M059J (cell line): ENCODE data around the gene NR6A1. TPM values are rescaled to one million over a fixed set of nuclear protein-coding genes. Genes with fewer than 3 reads are reported as not detected.

Experiments
- DNase-seq: peaks from one replicate; pipeline ENCODE4 v3.0.0-alpha.2; 2012; ENCODE audit warnings: low read depth
- total RNA-seq: library from RNA; depleted of rRNA; stranded (reverse); fragments of >200 nt; shearing (Covaris generic); gene quantifications from 2 replicates; pipeline ENCODE4 v1.2.3, GENCODE V29; 2014

Gene NR6A1
- total RNA-seq, 1 experiment from 2014 or later, result 1.4 TPM

- DNase-seq, result peak; percentile 87
Measured at GRCh38 chr9:124617477-124618141, 153.5 kb downstream of the NR6A1 start.

GRCh38 chr9:124616961-124617360 is 154.2 kb downstream of the NR6A1 start:
- no peak for DNase-seq

- DNase-seq, result peak; percentile 88
Measured at GRCh38 chr9:124615840-124616239, 155.3 kb downstream of the NR6A1 start.

- no peak for DNase-seq
Measured at GRCh38 chr9:124615100-124615742, 155.9 kb downstream of the NR6A1 start.

- no peak for DNase-seq
Measured at GRCh38 chr9:124613849-124614248, 157.3 kb downstream of the NR6A1 start.

GRCh38 chr9:124611106-124611505 is 160.0 kb downstream of the NR6A1 start:
- DNase-seq, result no peak

- no peak for DNase-seq
Measured at GRCh38 chr9:124606027-124606426, 165.1 kb downstream of the NR6A1 start.

DNA sequence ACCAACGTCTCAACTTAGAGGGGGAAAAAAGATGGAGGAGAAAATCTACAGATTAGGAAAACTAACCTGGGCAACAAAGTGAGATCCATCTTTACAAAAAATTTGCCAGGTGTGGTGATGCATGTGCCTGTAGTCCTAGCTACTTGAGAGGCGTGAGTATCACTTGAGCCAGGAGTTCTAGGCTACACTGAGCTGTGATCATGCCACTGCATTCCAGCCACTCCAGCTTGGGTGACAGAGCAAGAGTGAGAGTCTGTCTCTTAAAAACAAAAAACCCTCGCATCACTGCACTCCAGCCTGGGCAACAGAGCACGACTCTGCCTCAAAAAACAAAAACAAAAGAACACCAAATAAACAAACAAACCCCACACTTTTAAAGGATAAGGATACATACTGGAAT is 165.9 kb downstream of the NR6A1 start:
- no peak for DNase-seq

- no peak for DNase-seq
Measured at GRCh38 chr9:124602632-124603031, 168.5 kb downstream of the NR6A1 start.

GRCh38 chr9:124602204-124602603 is 168.9 kb downstream of the NR6A1 start:
- DNase-seq, result peak; percentile 51

GRCh38 chr9:124600407-124600806 is 170.7 kb downstream of the NR6A1 start:
- DNase-seq, result no peak

- DNase-seq, result no peak
Measured at GRCh38 chr9:124599121-124599795, 171.9 kb downstream of the NR6A1 start.

GRCh38 chr9:124598048-124598447 is 173.1 kb downstream of the NR6A1 start:
- no peak for DNase-seq

GRCh38 chr9:124596172-124596839 is 174.8 kb downstream of the NR6A1 start:
- DNase-seq, result no peak

GRCh38 chr9:124595743-124596142 is 175.4 kb downstream of the NR6A1 start:
- DNase-seq, result no peak

- DNase-seq, result no peak
Measured at GRCh38 chr9:124594673-124595072, 176.4 kb downstream of the NR6A1 start.

GRCh38 chr9:124594225-124594624 is 176.9 kb downstream of the NR6A1 start:
- DNase-seq, result no peak

- DNase-seq, result no peak
Measured at GRCh38 chr9:124593651-124594058, 177.5 kb downstream of the NR6A1 start.

DNA sequence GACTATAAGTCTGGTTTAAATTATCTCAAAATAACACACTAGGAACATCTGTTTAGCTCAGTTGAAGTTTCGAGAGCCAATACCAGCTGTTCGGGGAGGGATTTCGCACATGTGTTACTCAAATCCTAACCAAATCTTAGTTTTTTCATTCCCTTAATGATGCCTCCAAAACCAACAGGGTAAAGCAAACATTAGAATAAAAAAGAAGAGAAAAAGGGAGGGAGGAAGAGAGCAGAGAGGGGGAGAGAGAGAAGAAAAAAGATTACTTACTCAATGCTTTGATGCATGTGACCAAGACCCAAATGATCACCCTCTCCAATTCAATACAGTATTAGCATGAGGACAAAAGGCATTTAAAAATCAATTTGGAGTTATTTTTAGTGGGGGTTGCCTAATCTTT is 177.9 kb downstream of the NR6A1 start:
- no peak for DNase-seq

DNA sequence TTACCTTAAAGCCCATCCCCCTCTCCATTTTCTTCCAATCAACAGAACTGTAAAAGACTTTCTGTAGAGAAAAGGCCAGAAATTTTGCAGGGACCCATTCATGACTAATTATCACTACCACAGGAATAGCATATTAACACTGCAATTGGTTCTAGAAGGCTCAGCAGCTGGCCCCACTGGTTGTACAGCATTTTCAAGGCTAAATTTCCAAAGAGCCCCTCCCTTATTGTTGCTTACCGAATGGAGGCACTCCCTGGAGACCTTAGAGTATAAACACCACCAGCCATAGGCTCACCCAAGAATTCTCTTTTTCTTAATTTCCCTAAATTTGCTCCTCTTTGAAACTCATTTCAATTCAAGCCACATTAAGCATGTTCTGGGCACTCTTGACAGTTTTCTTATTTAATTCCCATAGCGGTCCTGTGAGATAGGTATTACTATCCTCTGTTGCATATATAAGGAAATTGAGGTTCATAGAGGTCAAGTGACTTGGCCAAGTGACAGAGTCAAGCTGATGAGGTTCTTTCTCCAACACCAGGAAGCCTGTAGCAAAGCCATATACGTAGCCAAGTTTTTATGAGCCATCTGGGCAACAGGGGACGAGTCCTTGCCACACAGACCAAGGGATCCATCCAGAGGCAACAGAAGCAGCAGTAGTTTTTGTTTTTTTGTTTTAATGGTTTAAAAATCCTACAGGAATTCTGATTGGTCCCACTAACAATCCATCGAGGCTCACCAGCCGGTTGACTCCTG is 180.0 kb downstream of the NR6A1 start:
- DNase-seq, result no peak

GRCh38 chr9:124584631-124585030 is 186.5 kb downstream of the NR6A1 start:
- no peak for DNase-seq

DNA sequence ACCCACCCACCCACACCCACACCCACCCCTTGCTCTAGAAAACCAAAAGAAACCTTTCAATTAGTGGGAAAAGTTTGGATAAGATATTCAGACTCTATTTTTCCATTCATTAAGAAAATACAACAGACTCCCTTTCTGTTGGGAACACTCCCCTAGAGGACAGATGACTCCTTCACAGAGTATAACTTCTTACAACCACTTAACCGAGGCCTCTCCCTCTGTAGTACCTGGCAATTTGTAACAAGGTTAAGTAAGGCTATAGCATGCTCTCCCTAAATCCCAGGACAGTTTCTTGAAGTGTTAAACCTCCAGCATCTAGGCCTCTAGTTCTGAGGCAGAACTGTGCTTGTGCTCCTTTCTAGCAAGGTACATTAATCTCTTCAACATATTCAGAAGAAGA is 188.0 kb downstream of the NR6A1 start:
- DNase-seq, result no peak
